Fibroblast of lung (primary cell): ENCODE measurements around the gene CUBN. TPM values are rescaled to one million over a fixed set of nuclear protein-coding genes. Genes with fewer than 3 reads are reported as not detected.

Source experiments
- DNase-seq, 2 donors: peaks; one replicate each; pipeline versions ENCODE4 v3.0.0 to v3.0.0-alpha.2; 2010; ENCODE audit warnings: low read depth in 2 of 2
- H2AFZ ChIP-seq: 2 replicates; pipeline ENCODE4 v1.5.1; 2012; ENCODE audit warnings: low read length, control low read depth, inconsistent platforms
- H3K27ac ChIP-seq: 2 replicates; pipeline ENCODE4 v1.5.1; 2011; ENCODE audit warnings: low read length, control low read depth; ENCODE audit not compliant: insufficient read depth
- H3K27me3 ChIP-seq: 2 replicates; pipeline ENCODE4 v1.5.1; 2011; ENCODE audit warnings: mild to moderate bottlenecking, low read length; ENCODE audit not compliant: control insufficient read depth, insufficient read depth
- H3K36me3 ChIP-seq: 2 replicates; pipeline ENCODE4 v1.5.1; 2011; ENCODE audit warnings: low read length; ENCODE audit not compliant: control insufficient read depth, insufficient read depth
- H3K4me1 ChIP-seq: 2 replicates; pipeline ENCODE4 v1.5.1; 2011; ENCODE audit warnings: low read length; ENCODE audit not compliant: control insufficient read depth, insufficient read depth; ENCODE audit errors: extremely low read depth
- H3K4me2 ChIP-seq: 2 replicates; pipeline ENCODE4 v1.5.1; 2011; ENCODE audit warnings: low read length, control low read depth; ENCODE audit not compliant: insufficient read depth; ENCODE audit errors: extremely low read depth
- H3K4me3 ChIP-seq, 4 experiments: fragments of 200-600 bp in 1 of 4; sonication (generic) in 1 of 4; replicated peaks in 1 of 4; 2 replicates each; pipeline ENCODE4 v1.5.1; 2011 to 2016; ENCODE audit warnings: low read length in 4 of 4, low read depth in 3 of 4, mild to moderate bottlenecking in 3 of 4, control low read depth in 2 of 4, inconsistent platforms in 1 of 4, mixed read lengths in 1 of 4; ENCODE audit not compliant: insufficient read depth in 1 of 4; ENCODE audit errors: control extremely low read depth in 1 of 4
- H3K79me2 ChIP-seq: 2 replicates; pipeline ENCODE4 v1.5.1; 2012; ENCODE audit warnings: mild to moderate bottlenecking, low read length, inconsistent platforms; ENCODE audit not compliant: control insufficient read depth, insufficient read depth
- H3K9ac ChIP-seq: 2 replicates; pipeline ENCODE4 v1.5.1; 2011; ENCODE audit warnings: mild to moderate bottlenecking, low read length, control low read depth; ENCODE audit not compliant: insufficient read depth
- H3K9me3 ChIP-seq: 2 replicates; pipeline ENCODE4 v1.5.1; 2012; ENCODE audit warnings: low read depth, low read length; ENCODE audit not compliant: control insufficient read depth, insufficient read depth
- H4K20me1 ChIP-seq: 2 replicates; pipeline ENCODE4 v1.5.1; 2011; ENCODE audit warnings: low read length; ENCODE audit not compliant: control insufficient read depth, insufficient read depth; ENCODE audit errors: extremely low read depth
- EZH2 ChIP-seq: IDR thresholded peaks from 2 replicates; pipeline ENCODE4 v1.5.1; 2012; ENCODE audit warnings: low read length, control low read depth, mild to moderate bottlenecking; ENCODE audit errors: missing control alignments
- polyA plus RNA-seq, 2 donors: library from polyadenylated mRNA; depleted of rRNA in 1 of 2; stranded (reverse) in 1 of 2; unstranded in 1 of 2; fragments of >200 nt; gene quantifications; 2 replicates each; pipeline ENCODE4 v1.2.1, GENCODE V29; 2011 to 2012; ENCODE audit warnings: missing spikeins in 1 of 2
- total RNA-seq: library from RNA; depleted of rRNA; stranded (reverse); fragments of >200 nt; gene quantifications from 2 replicates; pipeline ENCODE4 v1.2.1, GENCODE V29; 2014
- TF ChIP-seq, protein P1 (sequence below), 2 donors: IDR thresholded peaks in 1 of 2; conservative IDR thresholded peaks in 1 of 2; 1 replicate in 1 of 2; 2 replicates in 1 of 2; pipeline ENCODE4 v1.5.1; 2011 to 2012; ENCODE audit warnings: low read length in 2 of 2, control low read depth in 1 of 2, inconsistent platforms in 1 of 2, low read depth in 1 of 2, mild to moderate bottlenecking in 1 of 2

Gene CUBN
- total and polyA plus RNA-seq, 2 donors (not counting 1 experiment from before 2014, with no cell fraction given) = 1.3 to 1.5 TPM

DNA sequence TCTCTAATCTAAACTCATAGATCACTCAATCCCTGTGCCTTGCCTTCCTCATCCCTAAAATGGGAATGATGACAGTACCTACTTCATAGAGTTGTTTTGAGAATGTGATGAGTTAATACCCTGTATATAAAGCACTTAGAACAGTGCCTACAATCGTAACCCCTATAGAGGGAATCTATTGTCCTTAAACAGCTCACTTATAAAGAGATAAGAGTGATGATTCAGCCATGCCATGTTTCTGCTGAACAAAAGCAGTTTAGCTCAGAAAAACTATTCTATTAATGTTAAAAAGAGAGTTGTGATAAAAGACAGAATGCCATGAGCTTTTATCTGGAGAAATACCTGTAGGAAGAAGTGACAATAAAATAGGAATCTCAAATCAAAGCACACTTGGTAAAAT is 63.6 kb downstream of the CUBN start:
- H3K4me3 ChIP-seq = no peak overlapping the region
- H3K9me3 ChIP-seq = no peaks in the 10 kb centered on the region
- H2AFZ ChIP-seq = no peak overlapping the region
- H3K4me1 ChIP-seq = peaks cover 16% of the 10 kb centered on the region
- H3K79me2 ChIP-seq = no peaks in the 10 kb centered on the region
- no peak overlapping the region for H3K4me2 ChIP-seq
- H3K27me3 ChIP-seq = no peaks in the 10 kb centered on the region
- no peak overlapping the region for H3K27ac ChIP-seq
- no peaks in the 10 kb centered on the region for H4K20me1 ChIP-seq
- TF ChIP-seq EZH2 = no peak
- TF ChIP-seq, protein P1, sequence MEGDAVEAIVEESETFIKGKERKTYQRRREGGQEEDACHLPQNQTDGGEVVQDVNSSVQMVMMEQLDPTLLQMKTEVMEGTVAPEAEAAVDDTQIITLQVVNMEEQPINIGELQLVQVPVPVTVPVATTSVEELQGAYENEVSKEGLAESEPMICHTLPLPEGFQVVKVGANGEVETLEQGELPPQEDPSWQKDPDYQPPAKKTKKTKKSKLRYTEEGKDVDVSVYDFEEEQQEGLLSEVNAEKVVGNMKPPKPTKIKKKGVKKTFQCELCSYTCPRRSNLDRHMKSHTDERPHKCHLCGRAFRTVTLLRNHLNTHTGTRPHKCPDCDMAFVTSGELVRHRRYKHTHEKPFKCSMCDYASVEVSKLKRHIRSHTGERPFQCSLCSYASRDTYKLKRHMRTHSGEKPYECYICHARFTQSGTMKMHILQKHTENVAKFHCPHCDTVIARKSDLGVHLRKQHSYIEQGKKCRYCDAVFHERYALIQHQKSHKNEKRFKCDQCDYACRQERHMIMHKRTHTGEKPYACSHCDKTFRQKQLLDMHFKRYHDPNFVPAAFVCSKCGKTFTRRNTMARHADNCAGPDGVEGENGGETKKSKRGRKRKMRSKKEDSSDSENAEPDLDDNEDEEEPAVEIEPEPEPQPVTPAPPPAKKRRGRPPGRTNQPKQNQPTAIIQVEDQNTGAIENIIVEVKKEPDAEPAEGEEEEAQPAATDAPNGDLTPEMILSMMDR (conservative IDR thresholded peaks at IDR 0.05 in 1 of 2, IDR thresholded peaks at IDR 0.05 in 1 of 2; ENCODE audit: low read depth in 1 of 2, low read length in 2 of 2) = no peak
- DNase-seq = peak in 1 of 2 donors; percentile 37
- no peak overlapping the region for H3K9ac ChIP-seq
- no peaks in the 10 kb centered on the region for H3K36me3 ChIP-seq

DNA sequence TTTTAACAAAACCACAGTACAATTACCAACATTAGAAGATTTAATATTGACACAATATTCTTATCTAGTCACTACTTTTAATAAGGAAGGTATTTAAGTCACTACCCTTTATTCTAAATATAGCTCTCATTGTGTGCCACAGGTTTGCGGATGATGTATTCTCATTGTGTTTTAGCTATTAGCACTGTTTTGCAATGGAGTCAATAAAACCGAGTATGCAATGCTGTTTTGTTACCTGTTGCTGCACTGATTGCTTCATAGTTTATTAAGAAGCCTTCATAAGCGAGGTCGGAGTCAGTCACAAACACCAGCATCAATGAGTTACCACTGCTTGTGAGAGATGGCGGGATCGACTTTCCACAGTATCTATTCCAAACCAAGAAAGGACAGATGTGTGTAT is 64.3 kb downstream of the CUBN start:
- Histone ChIP-seq H3K79me2 (no peaks in the 10 kb centered on the region), H3K4me2 (no peak overlapping the region), H3K9me3 (no peaks in the 10 kb centered on the region), H2AFZ (no peak overlapping the region), H4K20me1 (no peaks in the 10 kb centered on the region), H3K27me3 (no peaks in the 10 kb centered on the region), H3K36me3 (no peaks in the 10 kb centered on the region), H3K9ac (no peak overlapping the region), H3K4me1 (peaks cover 16% of the 10 kb centered on the region), H3K4me3 (no peak overlapping the region), H3K27ac (no peak overlapping the region)
- no peak for TF ChIP-seq EZH2
- TF ChIP-seq, protein P1 (conservative IDR thresholded peaks at IDR 0.05 in 1 of 2, IDR thresholded peaks at IDR 0.05 in 1 of 2; ENCODE audit: low read depth in 1 of 2, low read length in 2 of 2) = no peak
- DNase-seq = no peak

DNA sequence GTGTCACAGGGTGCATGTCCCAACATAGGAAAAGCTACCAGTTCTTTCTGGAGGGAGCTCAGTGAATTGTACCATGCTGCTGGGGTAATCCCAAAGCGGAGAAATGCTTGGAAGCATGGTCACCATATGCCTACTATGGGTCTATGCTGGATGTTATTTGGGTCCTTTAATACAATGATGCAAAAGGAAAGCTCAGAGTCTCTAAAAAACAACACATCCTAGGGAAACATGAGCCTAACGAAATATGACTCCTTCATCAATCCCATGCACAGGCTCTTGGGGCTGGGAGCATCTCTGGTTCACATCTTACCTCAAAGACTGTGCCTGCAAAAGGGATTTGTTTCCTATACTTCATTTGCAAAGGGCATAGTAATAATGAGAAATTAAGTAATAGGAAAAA is 65.2 kb downstream of the CUBN start:
- no peaks in the 10 kb centered on the region for H3K27me3 ChIP-seq
- H3K36me3 ChIP-seq = no peaks in the 10 kb centered on the region
- H3K4me2 ChIP-seq = no peak overlapping the region
- no peaks in the 10 kb centered on the region for H3K79me2 ChIP-seq
- H3K4me1 ChIP-seq = peaks cover 16% of the 10 kb centered on the region
- TF ChIP-seq, protein P1 (conservative IDR thresholded peaks at IDR 0.05 in 1 of 2, IDR thresholded peaks at IDR 0.05 in 1 of 2; ENCODE audit: low read depth in 1 of 2, low read length in 2 of 2) = no peak
- TF ChIP-seq EZH2 = no peak
- no peak overlapping the region for H2AFZ ChIP-seq
- no peak for DNase-seq
- no peaks in the 10 kb centered on the region for H3K9me3 ChIP-seq
- no peaks in the 10 kb centered on the region for H4K20me1 ChIP-seq
- H3K4me3 ChIP-seq = no peak overlapping the region
- no peak overlapping the region for H3K9ac ChIP-seq
- no peak overlapping the region for H3K27ac ChIP-seq
